ENCODE results near the gene SHC4. TPM values are rescaled to one million over a fixed set of nuclear protein-coding genes. Genes with fewer than 3 reads are reported as not detected.

Gene SHC4
- total and polyA plus RNA-seq, 2 of the 13 experiments (the other 11 are each of a cell fraction or from before 2014, with no cell fraction given), result 0.04 TPM; not detected in 1

- POLR2A ChIA-PET, result no interaction called here
- CTCF ChIA-PET (ENCODE audit: low intra/inter-chr PET ratio, low total read pairs), result no interaction called here
- H3K9me3 ChIP-seq (ENCODE audit: low read length), result no peaks in the 10 kb centered on the region
- H4K20me1 ChIP-seq (ENCODE audit: insufficient read depth, low read length), result no peaks in the 10 kb centered on the region
- no peak overlapping the region for H3K9ac ChIP-seq (ENCODE audit: insufficient read depth, low read depth, low read length)
- BruUV-seq (replicated peaks), result no TSS peak
- H2AFZ ChIP-seq (ENCODE audit: low read length), result no peak overlapping the region
- 25% methylated on average over 3 of the region's 3 CpGs for WGBS (ENCODE audit: low lambda C conversion rate)
- H3K27ac ChIP-seq (ENCODE audit: extremely low read length, insufficient read depth, low read length), result no peak overlapping the region
- no peak for ATAC-seq
- no peak for DNase-seq (ENCODE audit: low spot score)
- no peak overlapping the region for H3K4me2 ChIP-seq (ENCODE audit: low read depth, low read length)
- no peak for TF ChIP-seq U2AF1 (optimal IDR thresholded peaks at IDR 0.05; ENCODE audit: low read depth, low read length)
- no peak for TF ChIP-seq SKI (IDR thresholded peaks at IDR 0.05; ENCODE audit: partially characterized antibody)
- TF ChIP-seq RBM22 (optimal IDR thresholded peaks at IDR 0.05; ENCODE audit: low read length), result no peak
- TF ChIP-seq ZMYM2 (CRISPR knock-in tag; IDR thresholded peaks at IDR 0.05), result no peak
- no peak for TF ChIP-seq ATF6 (CRISPR knock-in tag; conservative IDR thresholded peaks at IDR 0.05)
- TF ChIP-seq HNF4A (CRISPR knock-in tag; IDR thresholded peaks at IDR 0.05), result no peak
- TF ChIP-seq ZNF567 (CRISPR knock-in tag; IDR thresholded peaks at IDR 0.05; ENCODE audit: borderline replicate concordance), result no peak
- TF ChIP-seq HCFC1 (IDR thresholded peaks at IDR 0.05; ENCODE audit: low read depth, low read length), result no peak
- H3K36me3 ChIP-seq (replicated peaks in 1 of 2; ENCODE audit: control insufficient read depth in 1 of 2, insufficient read depth in 2 of 2, low read length in 2 of 2), result no peaks in the 10 kb centered on the region
- intact Hi-C loops (cut with micrococcal nuclease; ENCODE audit: unreplicated experiment) (no loop called here), in situ Hi-C loops (cut with HindIII; ENCODE audit: extremely low pct_ligation_motif_present, low pct_unique_long_range_greater_than_20kb) (no loop called here)
- 0 out of 5 replicates have a peak, but pooled peaks cover 0 to 3% of the 10 kb centered on the region in 2 experiments for H3K27me3 ChIP-seq (ENCODE audit: control insufficient read depth in 1 of 2, insufficient read depth in 2 of 2, low read length in 2 of 2)
- H3K4me1 ChIP-seq (ENCODE audit: insufficient read depth, low read length), result no peaks in the 10 kb centered on the region
- H3K79me2 ChIP-seq (ENCODE audit: insufficient read depth, low read length), result no peaks in the 10 kb centered on the region
- FAIRE-seq, result no peak
- H3K4me3 ChIP-seq (replicated peaks in 1 of 3; ENCODE audit: insufficient read depth in 1 of 3, low read depth in 2 of 3, low read length in 3 of 3), result no peak overlapping the region
These were observed 87.7 kb downstream of the SHC4 start for GRCh38 chr15:48876057-48876456.
